Cardiac fibroblast (primary cell): ENCODE results near the gene PKIB.

ENCODE experiments used
- DNase-seq, 2 donors: peaks; one replicate each; pipeline versions ENCODE4 v3.0.0 to v3.0.0-alpha.2; 2010; ENCODE audit warnings: low read depth in 2 of 2
- H3K4me3 ChIP-seq, 2 donors: replicated peaks in 1 of 2; 1 replicate in 1 of 2; 2 replicates in 1 of 2; pipeline ENCODE4 v1.5.1; 2011; ENCODE audit warnings: low read depth in 2 of 2, low read length in 2 of 2, mild to moderate bottlenecking in 2 of 2, moderate library complexity in 1 of 2
- TF ChIP-seq, protein P1 (sequence below): IDR thresholded peaks from one replicate; pipeline ENCODE4 v1.5.1; 2011; ENCODE audit warnings: low read depth, mild to moderate bottlenecking, low read length, inconsistent platforms

The PKIB gene

DNA sequence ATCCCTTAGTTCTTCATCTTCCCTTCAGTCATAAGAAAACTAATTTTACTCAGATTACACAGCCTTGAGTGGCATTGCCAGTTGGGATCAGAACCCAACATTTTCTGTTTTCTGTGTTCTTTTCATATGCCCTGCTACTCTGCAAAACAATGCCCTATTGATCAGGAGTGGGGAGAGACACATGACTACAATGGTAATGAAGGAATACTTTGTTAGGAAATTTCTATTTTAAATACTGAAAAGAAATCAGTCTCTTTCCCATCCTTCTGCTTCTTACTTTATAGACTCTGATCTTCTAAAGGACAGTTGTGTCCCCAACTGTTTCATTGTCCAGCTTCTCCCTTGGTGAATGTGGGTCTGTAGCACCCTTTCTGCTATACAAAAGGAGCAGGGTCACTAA, 5.5 kb upstream of the PKIB start:
- DNase-seq, result no peak
- TF ChIP-seq, protein P1, sequence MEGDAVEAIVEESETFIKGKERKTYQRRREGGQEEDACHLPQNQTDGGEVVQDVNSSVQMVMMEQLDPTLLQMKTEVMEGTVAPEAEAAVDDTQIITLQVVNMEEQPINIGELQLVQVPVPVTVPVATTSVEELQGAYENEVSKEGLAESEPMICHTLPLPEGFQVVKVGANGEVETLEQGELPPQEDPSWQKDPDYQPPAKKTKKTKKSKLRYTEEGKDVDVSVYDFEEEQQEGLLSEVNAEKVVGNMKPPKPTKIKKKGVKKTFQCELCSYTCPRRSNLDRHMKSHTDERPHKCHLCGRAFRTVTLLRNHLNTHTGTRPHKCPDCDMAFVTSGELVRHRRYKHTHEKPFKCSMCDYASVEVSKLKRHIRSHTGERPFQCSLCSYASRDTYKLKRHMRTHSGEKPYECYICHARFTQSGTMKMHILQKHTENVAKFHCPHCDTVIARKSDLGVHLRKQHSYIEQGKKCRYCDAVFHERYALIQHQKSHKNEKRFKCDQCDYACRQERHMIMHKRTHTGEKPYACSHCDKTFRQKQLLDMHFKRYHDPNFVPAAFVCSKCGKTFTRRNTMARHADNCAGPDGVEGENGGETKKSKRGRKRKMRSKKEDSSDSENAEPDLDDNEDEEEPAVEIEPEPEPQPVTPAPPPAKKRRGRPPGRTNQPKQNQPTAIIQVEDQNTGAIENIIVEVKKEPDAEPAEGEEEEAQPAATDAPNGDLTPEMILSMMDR, result no peak
- no peak overlapping the region for H3K4me3 ChIP-seq

DNA sequence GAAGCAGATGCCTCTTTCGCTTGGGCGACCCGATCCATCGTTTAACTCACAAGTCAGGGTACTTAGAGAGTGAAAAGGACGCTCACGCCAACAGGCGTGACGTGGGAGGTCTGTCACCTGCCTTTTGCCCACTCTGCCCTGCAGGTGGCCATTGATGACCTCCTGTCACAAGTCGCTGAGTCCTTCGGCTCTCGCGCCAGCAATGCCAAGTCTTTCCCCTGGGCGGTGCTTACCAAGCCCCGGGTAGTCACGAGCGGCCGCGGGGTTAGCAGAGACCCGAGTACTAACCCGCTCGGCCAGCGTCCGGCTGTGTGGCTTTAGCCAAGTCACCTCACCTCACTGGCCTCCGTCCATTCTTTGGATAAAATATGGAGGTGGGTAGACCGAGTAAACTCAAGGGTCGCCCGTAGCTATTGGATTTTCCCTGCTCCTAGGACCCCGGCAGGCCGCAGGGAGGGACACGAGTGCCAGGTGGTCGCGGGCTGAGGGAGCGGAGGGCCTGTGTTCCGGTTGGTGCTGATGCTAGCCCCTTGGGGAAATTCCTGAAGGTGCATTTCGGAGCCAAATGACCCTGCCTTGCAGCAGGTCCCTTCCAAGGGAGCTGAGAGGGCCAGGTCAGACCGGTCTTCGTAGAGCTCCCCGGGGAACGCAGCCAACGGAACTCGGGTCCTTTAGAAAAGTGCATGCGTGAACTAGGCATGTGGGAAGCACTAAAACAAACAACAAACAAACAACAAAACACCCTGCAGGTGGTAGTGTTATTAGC, 668 bp downstream of the PKIB start:
- peak overlapping the region; percentile 49 to 60 for H3K4me3 ChIP-seq
- TF ChIP-seq, protein P1, result no peak
- peak; percentile 3 to 14 for DNase-seq

DNA sequence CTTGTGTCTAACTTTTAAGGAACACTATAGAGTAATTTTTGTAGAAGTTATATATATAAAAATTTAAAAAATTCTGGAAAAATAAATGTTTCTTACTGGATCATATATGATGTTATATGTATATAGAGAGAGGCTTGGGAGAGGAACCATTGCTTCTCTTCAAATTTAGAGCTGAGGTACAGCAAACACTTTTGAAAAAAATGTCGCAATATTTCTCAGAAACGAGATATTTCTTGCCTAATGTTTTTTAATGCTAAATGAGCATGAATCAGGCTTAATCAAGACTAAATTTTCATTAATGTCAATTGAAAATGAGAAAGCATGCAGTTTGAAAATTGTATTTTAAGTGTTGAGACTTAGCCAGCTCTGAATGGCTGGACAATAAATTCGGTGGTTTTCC, 2.6 kb downstream of the PKIB start:
- TF ChIP-seq, protein P1, result no peak
- no peak overlapping the region for H3K4me3 ChIP-seq
- no peak for DNase-seq

DNA sequence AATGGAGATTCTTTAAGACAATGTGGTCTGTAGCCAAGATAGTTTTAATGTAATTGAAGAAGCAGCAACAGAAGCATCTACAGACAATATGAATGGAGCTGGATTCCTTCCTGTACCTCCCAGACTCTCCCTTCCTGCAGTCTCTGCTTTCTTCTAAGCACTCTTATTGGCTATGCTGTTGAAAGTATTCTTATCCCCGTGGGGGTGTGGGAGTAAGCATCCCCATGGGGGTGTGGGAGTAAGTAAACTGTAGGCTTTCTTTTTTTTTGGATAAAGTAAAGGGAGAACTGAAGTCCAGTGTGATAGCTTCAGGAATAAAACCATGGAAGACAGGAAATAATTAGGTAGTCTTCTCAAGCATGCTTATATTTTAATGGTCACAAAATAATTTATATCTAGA, 4.1 kb downstream of the PKIB start:
- H3K4me3 ChIP-seq, result no peak overlapping the region
- TF ChIP-seq, protein P1, result no peak
- DNase-seq, result no peak

DNA sequence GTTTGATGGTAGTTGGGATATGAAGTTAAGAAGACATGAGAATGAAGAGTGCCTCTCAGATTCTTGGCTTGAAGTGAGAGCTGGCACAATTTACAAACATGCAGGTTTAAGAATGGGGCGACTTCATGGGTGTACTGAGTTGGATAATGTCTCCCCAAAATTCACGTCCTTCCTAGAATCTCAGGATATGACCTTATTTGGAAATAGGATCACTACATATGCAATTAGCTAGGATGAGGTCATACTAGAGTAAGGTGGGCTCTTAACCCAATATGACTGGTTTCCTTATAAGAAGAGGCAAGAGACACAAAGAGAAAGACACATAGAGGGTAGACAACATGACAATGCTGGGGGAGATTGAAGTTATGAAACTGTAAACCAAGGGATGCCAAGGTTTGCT, 5.2 kb downstream of the PKIB start:
- TF ChIP-seq, protein P1, result no peak
- no peak for DNase-seq
- H3K4me3 ChIP-seq, result no peak overlapping the region

DNA sequence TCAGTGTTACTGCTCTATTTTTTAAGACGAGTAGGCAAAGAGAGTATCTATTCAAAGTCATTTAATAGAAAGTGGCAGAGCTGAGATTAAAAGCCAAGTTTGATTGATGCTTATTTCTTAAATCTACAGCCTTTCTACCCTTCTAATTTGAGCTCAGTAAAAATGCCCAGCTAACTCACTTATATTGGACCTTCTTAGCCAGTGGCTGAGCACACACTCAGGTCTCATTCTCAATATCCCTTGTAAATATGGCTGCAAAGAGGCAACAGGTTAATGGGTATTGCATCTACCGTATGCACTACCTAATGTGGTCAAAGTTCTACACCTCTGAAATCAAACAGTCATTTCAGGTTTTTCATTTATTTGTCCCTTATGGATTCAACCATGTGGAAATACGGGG, 6.7 kb downstream of the PKIB start:
- TF ChIP-seq, protein P1, result no peak
- DNase-seq, result no peak
- no peak overlapping the region for H3K4me3 ChIP-seq

DNA sequence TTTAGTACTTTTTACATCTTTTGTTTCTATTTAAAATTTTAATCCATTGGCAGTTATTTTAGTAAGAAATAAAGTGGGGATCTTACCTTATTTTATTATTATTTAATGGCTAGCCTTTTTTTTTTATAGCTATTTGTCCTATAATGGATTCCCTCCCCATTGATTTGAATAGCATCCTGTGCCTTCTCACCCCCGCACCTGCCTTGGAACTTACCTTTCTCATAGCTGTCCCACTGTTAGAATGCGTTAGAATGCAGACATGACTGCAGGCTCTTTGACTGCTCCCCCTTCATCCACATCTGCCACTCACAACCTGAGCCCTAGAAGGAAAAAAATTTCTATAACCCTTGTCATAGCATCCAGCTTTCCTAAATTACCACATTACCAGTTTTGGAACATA, 9.1 kb downstream of the PKIB start:
- H3K4me3 ChIP-seq, result no peak overlapping the region
- TF ChIP-seq, protein P1, result no peak
- no peak for DNase-seq
